Right lobe of liver (tissue), 4 donors: ENCODE results near the gene TBC1D23.

ENCODE experiments used
- POLR2A ChIP-seq: fragments of 450-650 bp; IDR thresholded peaks from one replicate; pipeline ENCODE4 v1.6.1; 2017; ENCODE audit warnings: antibody characterized with exemption, mild to moderate bottlenecking
- TF ChIP-seq, protein P1 (sequence below), 4 donors: fragments of 200-600 bp in 3 of 4; fragments of 450-650 bp in 1 of 4; IDR thresholded peaks; one replicate each; pipeline versions ENCODE4 v1.5.1 to v1.8.0; 2016 to 2022; ENCODE audit warnings: antibody characterized with exemption in 4 of 4, mild to moderate bottlenecking in 2 of 4
- donor health status: DM: no; HTN: no; CAD: no.
- donor health status: DM: no; HTN: no; CAD: no.
- donor health status: DM: no; HTN: yes; CAD: no.

GRCh38 chr3:100263583-100263982, 2.8 kb downstream of the TBC1D23 start:
- TF ChIP-seq, protein P1, sequence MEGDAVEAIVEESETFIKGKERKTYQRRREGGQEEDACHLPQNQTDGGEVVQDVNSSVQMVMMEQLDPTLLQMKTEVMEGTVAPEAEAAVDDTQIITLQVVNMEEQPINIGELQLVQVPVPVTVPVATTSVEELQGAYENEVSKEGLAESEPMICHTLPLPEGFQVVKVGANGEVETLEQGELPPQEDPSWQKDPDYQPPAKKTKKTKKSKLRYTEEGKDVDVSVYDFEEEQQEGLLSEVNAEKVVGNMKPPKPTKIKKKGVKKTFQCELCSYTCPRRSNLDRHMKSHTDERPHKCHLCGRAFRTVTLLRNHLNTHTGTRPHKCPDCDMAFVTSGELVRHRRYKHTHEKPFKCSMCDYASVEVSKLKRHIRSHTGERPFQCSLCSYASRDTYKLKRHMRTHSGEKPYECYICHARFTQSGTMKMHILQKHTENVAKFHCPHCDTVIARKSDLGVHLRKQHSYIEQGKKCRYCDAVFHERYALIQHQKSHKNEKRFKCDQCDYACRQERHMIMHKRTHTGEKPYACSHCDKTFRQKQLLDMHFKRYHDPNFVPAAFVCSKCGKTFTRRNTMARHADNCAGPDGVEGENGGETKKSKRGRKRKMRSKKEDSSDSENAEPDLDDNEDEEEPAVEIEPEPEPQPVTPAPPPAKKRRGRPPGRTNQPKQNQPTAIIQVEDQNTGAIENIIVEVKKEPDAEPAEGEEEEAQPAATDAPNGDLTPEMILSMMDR (IDR thresholded peaks at IDR 0.05) = no peak
- no peak for TF ChIP-seq POLR2A
